Measurements from ENCODE around the gene CCT5. TPM values are rescaled to one million over a fixed set of nuclear protein-coding genes. Genes with fewer than 3 reads are reported as not detected.

The CCT5 gene
- total and polyA plus RNA-seq, 12 donors: 81.3 to 645 (median 151) TPM

DNA sequence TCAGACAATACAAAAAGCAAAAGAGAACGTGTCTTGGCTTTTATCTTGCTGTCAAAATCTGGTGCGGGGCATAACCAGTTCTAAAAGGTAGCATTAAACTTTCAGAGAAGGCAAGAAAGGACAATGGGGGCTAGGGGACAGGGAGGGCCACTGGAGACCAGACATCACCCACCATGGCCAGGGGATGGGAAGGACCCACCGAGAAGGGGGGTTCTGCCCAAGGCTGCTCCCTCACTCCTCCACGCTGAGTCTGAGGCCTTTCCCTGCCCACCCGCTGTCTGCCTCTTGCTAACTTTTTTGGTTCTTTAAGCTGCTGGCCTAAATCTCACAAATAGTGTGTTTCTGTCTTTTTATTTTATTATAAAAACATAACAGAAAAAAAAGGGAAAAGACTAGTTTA, 34.0 kb upstream of the CCT5 start:
- TF ChIP-seq, protein P1, sequence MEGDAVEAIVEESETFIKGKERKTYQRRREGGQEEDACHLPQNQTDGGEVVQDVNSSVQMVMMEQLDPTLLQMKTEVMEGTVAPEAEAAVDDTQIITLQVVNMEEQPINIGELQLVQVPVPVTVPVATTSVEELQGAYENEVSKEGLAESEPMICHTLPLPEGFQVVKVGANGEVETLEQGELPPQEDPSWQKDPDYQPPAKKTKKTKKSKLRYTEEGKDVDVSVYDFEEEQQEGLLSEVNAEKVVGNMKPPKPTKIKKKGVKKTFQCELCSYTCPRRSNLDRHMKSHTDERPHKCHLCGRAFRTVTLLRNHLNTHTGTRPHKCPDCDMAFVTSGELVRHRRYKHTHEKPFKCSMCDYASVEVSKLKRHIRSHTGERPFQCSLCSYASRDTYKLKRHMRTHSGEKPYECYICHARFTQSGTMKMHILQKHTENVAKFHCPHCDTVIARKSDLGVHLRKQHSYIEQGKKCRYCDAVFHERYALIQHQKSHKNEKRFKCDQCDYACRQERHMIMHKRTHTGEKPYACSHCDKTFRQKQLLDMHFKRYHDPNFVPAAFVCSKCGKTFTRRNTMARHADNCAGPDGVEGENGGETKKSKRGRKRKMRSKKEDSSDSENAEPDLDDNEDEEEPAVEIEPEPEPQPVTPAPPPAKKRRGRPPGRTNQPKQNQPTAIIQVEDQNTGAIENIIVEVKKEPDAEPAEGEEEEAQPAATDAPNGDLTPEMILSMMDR (IDR thresholded peaks at IDR 0.05): no peak
- Histone ChIP-seq H3K4me3 (no peak overlapping the region), H3K36me3 (replicated peaks in 1 of 2) (no peaks in the 10 kb centered on the region), H3K27ac (no peak overlapping the region), H3K27me3 (no peaks in the 10 kb centered on the region), H3K4me1 (replicated peaks in 1 of 2) (no peaks in the 10 kb centered on the region), H3K9me3 (replicated peaks in 1 of 3) (no peaks in the 10 kb centered on the region)
- WGBS, 4 donors: 74 to 88% (median 83%) methylated on average over 5 of the region's 5 CpGs
- DNase-seq: no peak
- intact Hi-C loops (cut with DNase I): no loop called here

DNA sequence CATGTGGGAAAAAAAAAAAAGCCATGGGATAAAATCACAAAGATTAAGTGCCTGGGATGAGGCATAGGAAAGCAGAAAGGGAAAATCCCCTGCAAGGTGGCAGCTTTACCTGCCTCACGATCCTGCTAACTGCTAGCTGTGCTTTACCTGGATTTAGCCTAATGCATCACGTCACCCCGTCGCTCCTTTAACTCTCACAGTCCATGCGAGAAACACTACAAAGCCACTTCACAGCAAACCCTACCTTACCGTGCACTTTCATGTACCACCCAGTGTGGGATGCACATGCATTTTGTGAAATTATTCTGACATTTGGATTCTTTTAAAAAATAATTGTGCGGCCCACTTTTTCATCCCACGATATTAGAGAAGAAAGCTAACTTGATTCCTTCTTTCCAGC, 31.4 kb upstream of the CCT5 start:
- intact Hi-C loops (cut with DNase I): no loop called here
- TF ChIP-seq, protein P1 (IDR thresholded peaks at IDR 0.05): no peak
- TF ChIP-seq POLR2A (IDR thresholded peaks at IDR 0.05): no peak
- no peaks in the 10 kb centered on the region for H3K9me3 ChIP-seq (replicated peaks in 1 of 3)
- no peak overlapping the region for H3K27ac ChIP-seq
- no peak for DNase-seq
- no peaks in the 10 kb centered on the region for H3K4me1 ChIP-seq (replicated peaks in 1 of 2)
- H3K27me3 ChIP-seq: no peaks in the 10 kb centered on the region
- H3K4me3 ChIP-seq: no peak overlapping the region
- no peaks in the 10 kb centered on the region for H3K36me3 ChIP-seq (replicated peaks in 1 of 2)
- WGBS, 4 donors: 90 to 91% (median 90%) methylated on average over 8 of the region's 8 CpGs

DNA sequence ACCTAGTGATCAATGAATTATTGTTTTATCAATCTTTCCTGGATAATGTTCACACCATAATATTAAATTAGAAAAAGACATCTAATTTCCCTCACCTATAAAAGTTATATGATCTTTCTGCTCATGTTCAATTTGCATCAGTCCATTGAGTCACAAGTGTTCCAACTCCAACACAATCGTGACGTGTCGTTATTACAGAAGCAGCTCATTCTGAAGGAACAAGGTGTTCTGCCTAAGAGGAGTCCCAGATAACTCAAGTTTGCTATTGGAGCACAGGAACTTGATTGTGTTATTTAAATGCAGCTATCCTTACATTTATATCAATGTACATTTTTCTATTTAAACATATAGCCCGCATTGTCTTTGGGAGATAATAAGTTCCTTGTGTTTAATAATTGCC, 31.0 kb upstream of the CCT5 start:
- TF ChIP-seq, protein P1 (IDR thresholded peaks at IDR 0.05): no peak
- TF ChIP-seq POLR2A (IDR thresholded peaks at IDR 0.05): no peak
- Histone ChIP-seq H3K9me3 (replicated peaks in 1 of 3) (no peaks in the 10 kb centered on the region), H3K4me1 (replicated peaks in 1 of 2) (no peaks in the 10 kb centered on the region), H3K27ac (no peak overlapping the region), H3K4me3 (no peak overlapping the region), H3K27me3 (no peaks in the 10 kb centered on the region), H3K36me3 (replicated peaks in 1 of 2) (no peaks in the 10 kb centered on the region)
- 89 to 95% (median 93%) methylated on average over 4 of the region's 4 CpGs for WGBS, 4 donors
- no peak for DNase-seq
- intact Hi-C loops (cut with DNase I): no loop called here

DNA sequence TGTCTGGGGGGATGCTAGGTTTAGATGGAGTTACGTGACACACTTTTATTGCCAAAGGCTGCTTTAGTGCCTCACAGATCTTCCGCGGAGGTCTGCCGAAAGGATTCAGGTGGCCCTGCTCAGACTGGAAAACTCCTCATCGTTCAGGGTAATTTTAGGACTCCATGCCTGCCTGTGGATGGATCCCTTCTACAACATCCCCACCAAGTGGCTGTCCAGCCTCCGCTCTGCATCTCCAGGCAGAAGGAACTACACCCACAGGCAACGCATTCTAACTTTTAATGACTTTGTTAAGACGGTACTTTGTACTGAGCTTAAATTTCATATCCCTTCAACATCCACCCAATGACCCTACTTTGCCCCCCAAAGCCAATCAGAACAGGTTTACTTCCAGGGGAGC, 29.8 kb upstream of the CCT5 start:
- 79 to 86% (median 83%) methylated on average over 6 to 8 of the region's 8 CpGs for WGBS, 4 donors
- no peak overlapping the region for H3K4me3 ChIP-seq
- H3K9me3 ChIP-seq (replicated peaks in 1 of 3): no peaks in the 10 kb centered on the region
- H3K27ac ChIP-seq: no peak overlapping the region
- no peaks in the 10 kb centered on the region for H3K4me1 ChIP-seq (replicated peaks in 1 of 2)
- DNase-seq: no peak
- intact Hi-C loops (cut with DNase I): no loop called here
- TF ChIP-seq POLR2A (IDR thresholded peaks at IDR 0.05): no peak
- H3K36me3 ChIP-seq (replicated peaks in 1 of 2): no peaks in the 10 kb centered on the region
- no peaks in the 10 kb centered on the region for H3K27me3 ChIP-seq

DNA sequence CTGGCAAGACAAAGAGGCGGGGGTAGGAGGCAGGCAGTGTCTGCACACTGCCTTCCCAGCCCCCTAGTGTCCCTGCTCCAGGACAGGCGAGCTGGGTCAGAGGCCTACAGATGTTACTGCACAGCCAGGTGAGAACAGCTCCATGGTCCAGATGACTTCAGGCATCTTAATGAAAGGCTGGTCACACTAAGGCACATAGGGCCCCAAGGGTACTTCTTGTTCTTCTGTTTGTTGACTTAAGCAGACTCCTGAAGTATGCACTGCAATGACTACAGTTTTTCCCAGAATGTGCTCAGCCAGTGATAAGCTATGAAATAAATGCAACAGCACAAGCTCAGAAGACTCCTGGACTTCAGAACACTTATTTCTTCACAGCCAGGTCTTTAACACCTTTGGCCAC, 27.8 kb upstream of the CCT5 start:
- Histone ChIP-seq H3K36me3 (replicated peaks in 1 of 2) (no peaks in the 10 kb centered on the region), H3K27me3 (no peaks in the 10 kb centered on the region), H3K9me3 (replicated peaks in 1 of 3) (no peaks in the 10 kb centered on the region), H3K4me3 (no peak overlapping the region), H3K4me1 (replicated peaks in 1 of 2) (no peaks in the 10 kb centered on the region), H3K27ac (no peak overlapping the region)
- 96 to 100% (median 99%) methylated on average over 1 to 2 of the region's 2 CpGs for WGBS, 4 donors
- intact Hi-C loops (cut with DNase I): no loop called here
- DNase-seq: no peak
- no peak for TF ChIP-seq POLR2A (IDR thresholded peaks at IDR 0.05)
- TF ChIP-seq, protein P1 (IDR thresholded peaks at IDR 0.05): no peak

All from adrenal gland (tissue), 12 donors.